Hematopoietic multipotent progenitor cell treated with erythropoietin and hydrocortisone succinate and interleukin-3 and kit ligand, for 15 days (in vitro differentiated cells): Measurements from ENCODE around the gene PLK2.

Experiments used
- DNase-seq: peaks from one replicate; pipeline ENCODE4 v3.0.0-alpha.2; 2015; ENCODE audit warnings: low spot score

PLK2 gene

GRCh38 chr5:58450018-58450417, 9.9 kb downstream of the PLK2 start:
- DNase-seq, result no peak

- DNase-seq, result no peak
Measured at GRCh38 chr5:58447226-58447625, 12.7 kb downstream of the PLK2 start.

GRCh38 chr5:58446024-58446423, 13.9 kb downstream of the PLK2 start:
- no peak for DNase-seq

- DNase-seq, result no peak
Measured at GRCh38 chr5:58444805-58445204, 15.1 kb downstream of the PLK2 start.

GRCh38 chr5:58440901-58441460, 18.9 kb downstream of the PLK2 start:
- DNase-seq, result no peak

GRCh38 chr5:58439094-58439644, 20.7 kb downstream of the PLK2 start:
- DNase-seq, result no peak

GRCh38 chr5:58437661-58438060, 22.2 kb downstream of the PLK2 start:
- no peak for DNase-seq

GRCh38 chr5:58431832-58432231, 28.1 kb downstream of the PLK2 start:
- no peak for DNase-seq

- DNase-seq, result no peak
Measured at GRCh38 chr5:58412932-58413331, 47.0 kb downstream of the PLK2 start.

GRCh38 chr5:58412081-58412480, 47.8 kb downstream of the PLK2 start:
- DNase-seq, result no peak

- no peak for DNase-seq
Measured at GRCh38 chr5:58411372-58411771, 48.5 kb downstream of the PLK2 start.

- DNase-seq, result no peak
Measured at GRCh38 chr5:58410441-58410840, 49.4 kb downstream of the PLK2 start.

- no peak for DNase-seq
Measured at GRCh38 chr5:58407042-58407719, 52.7 kb downstream of the PLK2 start.

- DNase-seq, result no peak
Measured at GRCh38 chr5:58406394-58406793, 53.5 kb downstream of the PLK2 start.

- no peak for DNase-seq
Measured at GRCh38 chr5:58405175-58405574, 54.7 kb downstream of the PLK2 start.

GRCh38 chr5:58404734-58405133, 55.2 kb downstream of the PLK2 start:
- no peak for DNase-seq
